Osteocyte (in vitro differentiated cells): ENCODE results near the gene CNTFR. TPM values are rescaled to one million over a fixed set of nuclear protein-coding genes. Genes with fewer than 3 reads are reported as not detected.

ENCODE experiments used
- DNase-seq: peaks from one replicate; pipeline ENCODE4 v3.0.0; 2021; ENCODE audit warnings: mixed read lengths; ENCODE audit not compliant: unreplicated experiment; ENCODE audit errors: extremely low spot score
- H3K27ac Mint-ChIP-seq: one replicate; pipeline ENCODE4 v1.8.0; 2021; ENCODE audit warnings: mild to moderate bottlenecking, mixed read lengths; ENCODE audit not compliant: unreplicated experiment
- H3K27me3 Mint-ChIP-seq: one replicate; pipeline ENCODE4 v1.8.0; 2021; ENCODE audit warnings: mixed read lengths; ENCODE audit not compliant: unreplicated experiment
- H3K36me3 Mint-ChIP-seq: one replicate; pipeline ENCODE4 v1.8.0; 2021; ENCODE audit warnings: mixed read lengths; ENCODE audit not compliant: unreplicated experiment
- H3K4me1 Mint-ChIP-seq: one replicate; pipeline ENCODE4 v1.8.0; 2021; ENCODE audit warnings: mixed read lengths; ENCODE audit not compliant: unreplicated experiment
- H3K4me3 Mint-ChIP-seq: one replicate; pipeline ENCODE4 v1.8.0; 2021; ENCODE audit warnings: mild to moderate bottlenecking, moderate library complexity, mixed read lengths; ENCODE audit not compliant: unreplicated experiment
- H3K9me3 Mint-ChIP-seq: one replicate; pipeline ENCODE4 v1.8.0; 2021; ENCODE audit warnings: mixed read lengths; ENCODE audit not compliant: unreplicated experiment
- total RNA-seq: library from RNA; stranded (reverse); gene quantifications from 2 replicates; pipeline ENCODE4 v1.2.1, GENCODE V29; 2021
- TF ChIP-seq, protein P1 (sequence below): fragments of 200-600 bp; sonication (generic); IDR thresholded peaks from 2 replicates; pipeline ENCODE4 v1.5.0; 2021; ENCODE audit warnings: antibody characterized with exemption, mild to moderate bottlenecking, moderate library complexity

The CNTFR gene
- total RNA-seq, 1 donor from 2014 or later = not detected

DNA sequence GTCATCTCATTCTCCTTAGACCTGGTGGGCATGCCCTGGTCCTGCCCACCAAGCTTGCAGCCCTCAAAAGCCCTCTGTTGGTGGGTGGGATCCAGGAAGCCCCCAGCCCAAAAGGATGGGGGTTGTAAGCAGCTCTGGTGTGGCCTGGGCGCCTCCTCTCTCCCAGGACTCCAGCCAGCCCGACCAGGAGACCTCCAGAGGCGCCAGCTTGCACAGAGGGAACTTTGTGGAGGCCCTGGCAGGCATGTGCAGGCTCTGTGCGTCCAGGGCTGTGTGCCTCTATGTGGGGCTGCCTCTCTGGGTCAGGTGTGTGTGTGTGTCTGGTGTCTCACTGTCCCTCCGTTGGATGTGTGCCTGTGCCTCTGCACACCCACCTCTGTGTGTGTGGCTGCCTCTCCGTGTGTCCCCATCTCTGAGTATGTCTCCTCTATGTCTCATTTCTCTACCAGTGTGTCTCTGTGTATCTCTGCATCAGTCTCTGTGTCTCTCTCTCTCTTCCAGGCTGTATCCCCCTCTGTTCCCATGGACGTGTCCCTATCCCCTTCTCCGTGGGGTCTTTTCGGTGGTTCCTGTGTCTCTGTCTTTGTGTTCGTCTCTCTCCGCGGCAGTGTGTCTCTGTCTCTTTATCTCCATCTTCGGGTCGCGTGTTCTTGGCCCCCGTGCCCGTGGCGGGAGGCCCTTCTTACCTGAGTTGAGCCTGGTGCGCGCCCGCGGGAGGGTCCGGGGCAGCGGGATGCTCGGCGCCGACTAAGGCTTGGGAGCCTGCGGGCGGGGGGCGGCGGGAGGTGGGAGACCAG lies 67.2 kb downstream of the CNTFR start:
- TF ChIP-seq, protein P1, sequence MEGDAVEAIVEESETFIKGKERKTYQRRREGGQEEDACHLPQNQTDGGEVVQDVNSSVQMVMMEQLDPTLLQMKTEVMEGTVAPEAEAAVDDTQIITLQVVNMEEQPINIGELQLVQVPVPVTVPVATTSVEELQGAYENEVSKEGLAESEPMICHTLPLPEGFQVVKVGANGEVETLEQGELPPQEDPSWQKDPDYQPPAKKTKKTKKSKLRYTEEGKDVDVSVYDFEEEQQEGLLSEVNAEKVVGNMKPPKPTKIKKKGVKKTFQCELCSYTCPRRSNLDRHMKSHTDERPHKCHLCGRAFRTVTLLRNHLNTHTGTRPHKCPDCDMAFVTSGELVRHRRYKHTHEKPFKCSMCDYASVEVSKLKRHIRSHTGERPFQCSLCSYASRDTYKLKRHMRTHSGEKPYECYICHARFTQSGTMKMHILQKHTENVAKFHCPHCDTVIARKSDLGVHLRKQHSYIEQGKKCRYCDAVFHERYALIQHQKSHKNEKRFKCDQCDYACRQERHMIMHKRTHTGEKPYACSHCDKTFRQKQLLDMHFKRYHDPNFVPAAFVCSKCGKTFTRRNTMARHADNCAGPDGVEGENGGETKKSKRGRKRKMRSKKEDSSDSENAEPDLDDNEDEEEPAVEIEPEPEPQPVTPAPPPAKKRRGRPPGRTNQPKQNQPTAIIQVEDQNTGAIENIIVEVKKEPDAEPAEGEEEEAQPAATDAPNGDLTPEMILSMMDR = no peak
- H3K4me3 Mint-ChIP-seq = peak overlapping the region; percentile 73
- H3K36me3 Mint-ChIP-seq = no peaks in the 10 kb centered on the region
- no peak for DNase-seq
- peaks cover 4% of the 10 kb centered on the region for H3K4me1 Mint-ChIP-seq
- H3K9me3 Mint-ChIP-seq = no peaks in the 10 kb centered on the region
- H3K27ac Mint-ChIP-seq = no peak overlapping the region
- H3K27me3 Mint-ChIP-seq = peaks cover 38% of the 10 kb centered on the region

DNA sequence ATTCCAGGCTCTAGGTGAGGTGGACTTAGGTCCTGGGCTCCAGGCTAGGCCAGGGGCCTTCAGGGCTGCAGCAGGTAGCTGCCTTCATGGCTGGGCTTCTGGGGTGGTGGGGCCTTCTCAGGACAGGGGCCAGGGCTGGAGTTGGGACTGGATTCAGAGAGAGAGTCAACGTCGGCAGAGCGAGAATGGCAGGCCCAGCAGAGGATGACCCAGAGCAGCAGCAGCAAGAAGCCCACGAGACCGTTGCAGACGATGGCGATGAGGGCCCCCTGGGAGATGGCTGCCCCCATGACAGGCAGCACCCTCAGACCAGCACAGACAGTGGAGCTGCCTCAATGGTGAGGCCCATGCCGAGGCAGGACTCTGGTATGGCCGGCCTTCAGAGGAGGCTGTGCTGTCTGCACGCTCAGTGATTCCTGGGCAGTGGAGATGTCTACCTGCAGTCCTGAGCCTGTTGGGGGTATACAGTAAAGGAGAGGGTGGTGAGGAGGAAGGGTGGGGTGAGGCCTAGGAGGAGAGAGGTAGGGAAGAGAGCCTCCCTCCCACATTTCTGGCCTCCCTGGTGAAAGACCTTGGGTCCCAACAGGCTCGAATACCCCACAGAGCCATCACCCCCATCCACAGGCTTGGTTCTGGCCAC lies 68.0 kb downstream of the CNTFR start:
- Mint-ChIP-seq H3K27ac (no peak overlapping the region), H3K27me3 (peaks cover 42% of the 10 kb centered on the region), H3K4me1 (peaks cover 4% of the 10 kb centered on the region), H3K9me3 (no peaks in the 10 kb centered on the region), H3K4me3 (no peak overlapping the region), H3K36me3 (no peaks in the 10 kb centered on the region)
- no peak for DNase-seq
- TF ChIP-seq, protein P1 = no peak

DNA sequence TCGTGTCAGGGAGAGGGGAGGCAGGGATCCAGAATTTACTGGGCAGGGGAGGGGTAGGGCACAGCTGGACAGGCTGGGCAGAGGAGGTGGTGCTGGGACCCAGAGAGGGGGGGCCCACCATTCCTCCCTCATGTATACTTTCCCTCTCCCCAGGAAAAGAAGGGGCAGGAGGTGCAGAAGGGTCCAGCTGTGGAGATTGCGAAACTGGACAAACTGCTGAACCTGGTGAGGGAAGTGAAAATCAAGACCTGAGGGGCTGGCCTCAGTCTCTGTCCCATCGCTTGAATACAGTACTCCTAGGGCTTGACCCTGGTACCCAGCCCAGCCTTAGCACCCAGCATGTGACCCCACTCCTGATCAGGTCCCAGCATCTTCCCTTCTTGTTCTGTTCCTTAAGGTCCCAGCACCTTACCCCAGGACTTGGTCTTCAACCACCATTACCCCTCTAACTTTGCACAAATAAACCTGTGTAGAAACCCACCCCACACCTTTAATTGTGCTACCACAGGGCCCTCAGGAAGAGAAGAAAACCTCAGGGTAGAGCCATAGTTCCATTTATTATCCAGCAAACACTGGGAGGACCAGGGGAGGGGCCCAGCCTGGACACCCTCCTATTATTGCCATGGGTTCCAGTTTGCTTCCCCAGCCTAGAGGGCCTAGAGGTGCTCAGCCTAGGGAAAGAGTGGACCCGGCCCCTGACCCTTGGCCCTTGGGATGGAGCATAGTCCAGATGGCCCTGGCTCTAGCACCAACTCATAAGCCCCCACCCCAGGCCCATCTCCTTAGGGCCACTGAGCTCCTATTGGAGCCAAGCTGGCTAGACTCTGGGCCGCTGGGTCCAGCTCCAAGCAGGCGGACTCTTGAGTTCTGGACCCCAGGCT lies 68.8 kb downstream of the CNTFR start:
- Mint-ChIP-seq H3K4me3 (no peak overlapping the region), H3K27me3 (peaks cover 43% of the 10 kb centered on the region), H3K4me1 (peaks cover 4% of the 10 kb centered on the region), H3K36me3 (no peaks in the 10 kb centered on the region), H3K9me3 (no peaks in the 10 kb centered on the region), H3K27ac (no peak overlapping the region)
- TF ChIP-seq, protein P1 = no peak
- no peak for DNase-seq

DNA sequence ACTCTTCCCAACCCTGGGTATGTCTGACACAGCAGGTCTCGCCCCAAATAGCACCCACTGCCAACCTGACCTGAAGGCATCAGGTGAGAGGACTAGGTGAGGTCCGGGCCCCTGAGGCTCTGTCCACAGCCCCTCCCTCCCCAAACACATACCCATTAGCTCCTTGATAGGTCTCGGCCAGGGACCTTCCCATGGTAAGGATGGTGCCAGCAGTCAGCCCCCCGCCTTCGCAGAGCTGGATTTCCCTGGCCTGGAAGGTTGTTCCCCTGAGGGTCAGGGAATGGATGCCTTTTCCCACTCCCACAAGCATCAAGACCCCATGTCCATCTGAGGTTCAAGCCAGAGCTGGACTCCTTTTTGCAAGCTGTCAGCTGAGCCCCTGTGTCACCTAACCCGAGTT lies 69.4 kb downstream of the CNTFR start:
- peaks cover 4% of the 10 kb centered on the region for H3K4me1 Mint-ChIP-seq
- TF ChIP-seq, protein P1 = no peak
- DNase-seq = no peak
- H3K27me3 Mint-ChIP-seq = peaks cover 42% of the 10 kb centered on the region
- no peaks in the 10 kb centered on the region for H3K9me3 Mint-ChIP-seq
- H3K4me3 Mint-ChIP-seq = no peak overlapping the region
- H3K36me3 Mint-ChIP-seq = no peaks in the 10 kb centered on the region
- no peak overlapping the region for H3K27ac Mint-ChIP-seq
